ENCODE results near the gene COX8C.
A peak's percentile ranks its signal among the peaks of the same experiment; 100 is the strongest.
"Not testable (repeated sequence)": the region's sequence is repeated elsewhere in the genome, so short reads cannot be mapped to it uniquely, and the experiment has no call there.

COX8C gene

DNA sequence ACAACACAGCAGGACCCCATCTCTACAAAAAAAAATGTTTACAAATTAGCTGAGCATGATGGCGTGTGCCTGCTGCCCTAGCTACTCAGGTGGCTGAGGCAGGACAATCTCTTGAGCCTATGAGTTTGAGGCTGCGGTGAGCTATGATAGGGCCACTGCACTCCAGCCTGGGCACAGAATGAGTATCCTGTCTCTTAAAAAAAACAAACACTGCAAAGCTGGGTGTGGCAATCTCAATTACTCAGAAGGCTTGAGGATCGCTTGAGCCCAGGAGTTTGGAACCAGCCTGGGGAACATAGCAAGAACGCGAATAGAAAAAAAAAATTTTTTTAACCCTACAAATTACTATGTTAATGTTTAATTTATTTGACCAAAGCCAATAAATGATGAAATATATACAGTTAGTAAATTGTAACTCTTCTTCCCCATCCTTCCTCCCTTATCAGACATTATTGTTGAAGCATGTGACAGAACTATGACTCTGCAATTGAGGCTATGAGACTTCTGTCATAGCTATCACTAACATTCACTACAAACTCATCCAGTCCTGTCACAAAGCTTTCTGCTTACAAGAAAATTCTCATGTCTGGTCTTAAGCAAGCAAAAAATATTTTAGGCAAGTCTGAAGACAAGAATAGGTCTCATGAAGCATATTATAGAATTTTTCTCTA, 23.9 kb upstream of the COX8C start:
- DNase-seq: no peak

DNA sequence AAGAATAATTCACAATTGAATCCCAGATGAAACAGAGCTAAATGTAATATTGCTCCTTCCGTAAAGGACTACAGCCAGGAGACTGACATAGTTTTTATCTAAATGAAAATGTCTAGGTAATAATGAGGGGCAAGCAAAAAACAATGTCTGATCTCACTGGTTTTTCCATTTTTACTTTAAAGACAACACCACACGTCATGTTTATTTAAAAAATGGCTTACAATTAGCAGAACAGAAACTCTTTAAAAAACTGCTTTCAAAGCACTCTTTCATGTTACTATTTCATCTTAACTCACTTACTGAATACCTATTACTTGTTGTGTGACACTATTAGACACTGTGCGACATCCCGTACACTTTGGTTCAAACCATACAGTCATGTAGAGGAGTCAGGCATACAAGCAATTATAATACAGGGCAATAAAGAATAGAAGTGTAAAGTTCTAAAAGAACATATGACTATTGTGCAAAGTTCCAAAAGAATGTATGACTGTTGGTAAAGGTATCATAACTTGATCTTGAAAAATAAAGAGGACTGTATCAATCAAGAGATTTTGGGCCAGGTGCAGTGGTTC, 23.3 kb upstream of the COX8C start:
- no peak for DNase-seq

DNA sequence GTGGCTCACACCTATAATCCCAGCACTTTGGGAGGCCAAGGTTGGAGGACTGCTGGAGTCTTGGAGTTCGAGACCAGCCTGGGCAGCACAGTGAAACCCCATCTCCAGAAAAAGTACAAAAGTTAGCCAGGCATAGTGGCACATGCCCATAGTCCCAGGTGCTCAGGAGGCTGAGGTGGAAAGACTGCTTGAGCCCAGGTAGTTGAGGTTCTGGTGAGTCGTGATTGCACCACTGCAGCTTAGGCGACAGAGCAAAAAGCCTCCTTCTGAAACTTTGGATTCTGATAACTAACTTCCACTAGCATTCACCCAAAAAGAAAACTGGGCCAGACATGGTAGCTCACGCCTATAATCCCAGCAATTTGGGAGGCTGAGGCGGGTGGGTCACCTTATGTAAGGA, 20.8 kb upstream of the COX8C start:
- no peak for DNase-seq

DNA sequence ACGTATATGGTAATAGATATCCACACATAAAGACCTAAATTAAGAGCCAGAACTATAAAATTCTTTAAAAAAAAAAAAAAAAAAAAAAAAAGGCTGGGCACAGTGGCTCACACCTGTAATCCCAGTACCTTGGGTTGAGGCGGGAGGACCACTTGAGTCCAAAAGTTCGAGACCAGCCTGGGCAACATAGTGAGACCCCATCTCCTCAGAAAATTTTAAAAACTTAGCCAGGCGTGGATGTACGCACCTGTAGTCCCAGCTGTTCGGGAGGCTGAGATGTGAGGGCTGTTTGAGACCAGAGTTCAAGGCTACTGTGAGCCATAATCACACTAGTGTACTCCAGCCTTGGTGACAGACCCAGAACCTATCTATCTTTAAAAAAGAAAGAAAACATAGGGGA, 18.4 kb upstream of the COX8C start:
- DNase-seq: no peak

DNA sequence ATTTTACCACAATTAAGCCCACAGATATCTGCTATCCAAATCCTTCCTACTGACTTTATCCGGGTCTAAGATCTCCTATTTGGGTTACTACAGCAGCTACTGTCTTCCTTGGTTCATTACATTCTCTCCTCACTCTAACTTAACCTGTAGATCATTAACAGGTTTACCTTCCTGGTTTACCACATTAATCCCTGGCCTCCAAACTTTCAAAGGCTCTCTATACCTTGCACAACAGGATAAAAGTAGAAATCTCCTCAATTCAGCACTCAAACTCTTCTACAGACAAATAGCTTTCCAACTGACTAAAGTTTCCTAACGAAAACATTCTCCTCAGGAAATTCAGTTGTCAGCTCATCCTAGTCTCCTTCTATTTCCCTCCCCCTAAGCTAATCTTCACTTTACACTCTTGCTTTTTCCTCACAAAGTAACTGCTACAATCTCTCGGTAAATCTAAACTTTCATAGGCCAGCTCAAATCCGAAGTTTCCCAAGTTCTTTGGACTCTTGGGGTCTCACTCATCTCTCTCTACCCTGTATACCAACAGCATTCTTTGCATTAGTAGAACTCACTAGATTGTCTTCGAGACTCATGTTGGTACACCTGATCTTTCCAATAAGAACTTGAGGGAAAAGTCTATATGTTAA, 16.9 kb upstream of the COX8C start:
- no peak for DNase-seq

DNA sequence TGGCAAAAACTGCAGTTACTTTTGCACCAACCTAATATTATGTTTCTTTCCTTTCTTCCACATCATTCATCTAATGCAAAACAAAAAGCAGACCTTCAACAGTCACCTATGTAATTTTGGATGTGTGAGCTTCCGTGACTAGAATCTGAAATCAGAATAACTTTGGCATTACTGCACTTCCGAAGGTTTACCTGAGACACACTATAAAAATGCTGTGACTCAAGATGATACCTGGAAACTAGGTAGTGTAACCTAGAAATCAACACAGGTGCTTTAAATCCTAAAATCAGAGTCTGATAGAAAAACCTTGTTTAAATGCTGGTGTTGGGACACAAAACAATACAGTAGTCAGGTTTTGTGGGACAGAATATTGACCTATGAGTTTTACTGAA, 16.4 kb upstream of the COX8C start:
- DNase-seq: no peak

DNA sequence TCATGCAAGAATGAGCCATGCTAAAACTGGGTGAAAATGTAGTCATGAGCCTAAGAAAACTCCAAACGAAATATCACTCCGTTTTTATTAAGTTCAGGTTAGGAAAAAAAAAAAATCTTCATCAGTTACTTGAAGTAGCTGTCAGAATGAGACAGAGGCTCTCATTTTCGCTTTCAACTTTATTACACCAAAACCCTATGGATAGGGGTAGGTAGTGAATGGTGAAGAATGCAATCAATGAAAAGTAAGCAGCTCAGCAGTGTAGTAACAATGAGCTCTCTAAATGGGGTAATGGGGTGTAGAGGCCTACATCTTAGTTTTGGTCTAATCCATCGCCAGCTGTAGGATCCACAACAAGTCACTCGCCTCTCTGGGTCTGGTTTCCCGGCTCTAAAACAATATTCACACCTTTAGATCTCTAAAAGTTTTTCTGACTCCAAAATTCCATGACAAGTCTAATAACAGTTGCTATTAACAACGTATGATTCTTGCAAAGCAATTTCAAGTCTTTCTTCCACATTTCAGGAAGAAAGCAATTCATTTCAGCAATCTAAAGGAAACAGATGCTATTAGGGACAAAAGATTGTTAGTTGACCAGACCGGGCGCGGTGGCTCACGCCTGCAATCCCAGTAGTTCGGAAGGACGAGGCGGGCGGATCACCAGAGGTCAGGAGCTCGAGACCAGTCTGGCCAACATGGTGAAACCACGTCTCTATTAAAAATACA, 15.8 kb upstream of the COX8C start:
- no peak for DNase-seq

DNA sequence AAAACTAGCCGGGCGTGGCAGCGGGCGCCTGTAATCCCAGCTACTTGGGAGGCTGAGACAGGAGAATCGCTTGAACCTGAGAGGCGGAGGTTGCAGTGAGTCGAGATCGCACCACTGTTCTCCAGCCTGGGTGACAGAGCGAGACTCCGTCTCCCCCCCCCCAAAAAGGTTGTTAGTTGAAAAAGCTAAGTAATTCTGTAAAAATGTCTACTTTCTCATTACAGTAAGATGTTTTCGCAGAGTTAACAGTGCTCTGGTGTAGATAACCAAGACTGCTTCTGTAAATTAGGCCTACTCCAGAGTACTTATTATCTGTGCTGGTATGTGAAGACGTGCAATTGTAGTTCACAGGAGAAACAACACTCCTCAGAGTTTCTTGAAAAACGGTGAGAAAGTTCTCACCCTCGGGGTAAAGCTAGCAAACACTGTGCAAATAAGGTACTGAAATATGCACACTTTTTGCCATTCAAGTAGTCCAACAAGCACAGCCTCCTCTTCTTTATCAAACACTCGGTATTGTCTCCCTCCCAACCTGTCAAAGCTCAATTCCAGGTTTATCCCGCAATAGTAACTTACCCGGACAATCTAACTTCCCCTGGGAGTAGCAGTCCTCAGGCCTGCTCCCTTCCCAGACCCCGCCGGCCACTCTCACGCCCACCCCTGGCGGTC, 15.1 kb upstream of the COX8C start:
- DNase-seq: no peak

DNA sequence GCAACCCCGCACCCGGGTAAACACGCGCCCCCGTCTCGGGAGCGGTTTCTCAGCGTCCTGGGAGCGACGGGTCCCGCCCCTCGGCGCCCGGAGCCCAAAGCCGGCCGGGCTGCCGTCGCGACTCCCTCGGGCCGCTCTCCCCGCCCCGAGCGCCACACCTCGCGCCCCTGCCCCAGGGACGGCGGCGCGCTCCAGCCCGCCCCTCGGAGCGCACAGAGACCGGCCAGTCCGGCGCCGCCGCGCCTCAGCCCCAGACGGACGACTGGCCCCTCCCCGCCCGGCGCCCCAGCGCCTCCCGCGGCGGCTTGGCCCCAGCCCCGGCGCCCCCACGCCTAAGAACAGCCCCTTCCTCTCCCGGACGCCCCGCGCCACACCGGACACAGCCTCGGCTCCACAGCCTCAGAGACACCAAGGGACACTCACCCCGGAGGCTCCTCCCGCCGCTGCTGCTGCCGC, 14.6 kb upstream of the COX8C start:
- peak in 1 of 2 donors; percentile 83 for DNase-seq

DNA sequence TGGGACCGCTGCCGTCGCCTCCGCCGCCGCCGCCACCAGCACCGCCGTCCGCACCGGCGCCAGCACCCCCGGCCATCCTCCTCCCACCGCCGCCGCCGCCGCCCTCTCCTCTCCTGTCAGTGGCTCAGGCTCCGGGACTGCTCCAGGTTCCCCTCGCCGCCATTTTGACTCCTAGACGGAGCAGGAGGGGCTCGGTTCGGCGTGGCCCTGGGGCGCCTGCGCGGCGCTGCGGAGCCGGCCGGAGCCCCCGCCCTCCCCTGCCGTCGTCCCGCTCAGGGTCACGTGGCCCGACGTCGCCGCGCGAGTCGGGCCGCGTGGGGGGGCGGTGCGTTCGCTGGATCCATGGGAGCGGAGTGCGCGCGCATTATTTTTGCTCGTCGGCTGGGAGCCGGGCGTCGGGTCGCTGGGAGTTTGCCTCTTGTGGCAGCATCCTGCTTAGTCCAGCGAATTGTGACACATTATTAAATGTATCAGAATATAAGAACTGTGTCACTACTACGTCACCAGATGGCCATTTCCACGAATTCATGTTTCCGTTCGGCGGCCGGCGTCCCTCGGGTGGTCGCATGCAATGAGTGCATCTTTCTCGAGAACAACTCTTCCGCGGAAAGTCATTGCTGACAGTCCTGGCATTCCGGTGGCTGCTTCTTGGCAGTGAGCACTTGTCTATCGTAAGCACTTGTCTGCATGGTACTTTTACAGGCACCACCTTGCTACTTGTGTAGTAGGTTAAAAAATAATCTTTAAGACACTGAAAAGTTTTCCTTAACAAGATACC, 13.9 kb upstream of the COX8C start, which contains the start of gene BTBD7:
BTBD7 (minus strand) TSS at position 184 of the 778 bp plus-strand sequence. CDS start 36,985 bp downstream, outside the sequence.
- peak; percentile 88 to 89 for DNase-seq

DNA sequence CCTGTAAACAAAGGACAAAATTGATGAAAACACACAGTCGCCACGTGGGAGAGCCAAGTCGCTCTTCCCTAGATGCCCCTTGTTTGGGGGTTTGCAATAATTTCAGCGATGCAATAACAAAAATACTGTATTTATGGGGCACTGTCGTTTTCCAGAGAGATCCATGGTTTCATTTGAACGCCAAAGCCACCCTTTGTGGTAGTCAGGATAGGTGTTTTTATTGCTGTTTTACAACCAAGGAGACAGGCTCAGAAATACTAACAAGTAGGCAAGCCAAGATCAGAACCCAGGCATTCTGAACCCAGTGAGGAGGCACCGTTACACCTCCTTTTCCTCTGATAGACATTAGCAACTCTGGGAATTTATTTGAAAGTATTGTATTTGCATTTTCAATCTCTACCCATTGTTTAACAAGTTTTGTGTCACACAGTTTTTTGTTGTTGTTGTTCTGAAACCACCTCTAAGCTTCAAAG, 13.3 kb upstream of the COX8C start:
- no peak for DNase-seq

DNA sequence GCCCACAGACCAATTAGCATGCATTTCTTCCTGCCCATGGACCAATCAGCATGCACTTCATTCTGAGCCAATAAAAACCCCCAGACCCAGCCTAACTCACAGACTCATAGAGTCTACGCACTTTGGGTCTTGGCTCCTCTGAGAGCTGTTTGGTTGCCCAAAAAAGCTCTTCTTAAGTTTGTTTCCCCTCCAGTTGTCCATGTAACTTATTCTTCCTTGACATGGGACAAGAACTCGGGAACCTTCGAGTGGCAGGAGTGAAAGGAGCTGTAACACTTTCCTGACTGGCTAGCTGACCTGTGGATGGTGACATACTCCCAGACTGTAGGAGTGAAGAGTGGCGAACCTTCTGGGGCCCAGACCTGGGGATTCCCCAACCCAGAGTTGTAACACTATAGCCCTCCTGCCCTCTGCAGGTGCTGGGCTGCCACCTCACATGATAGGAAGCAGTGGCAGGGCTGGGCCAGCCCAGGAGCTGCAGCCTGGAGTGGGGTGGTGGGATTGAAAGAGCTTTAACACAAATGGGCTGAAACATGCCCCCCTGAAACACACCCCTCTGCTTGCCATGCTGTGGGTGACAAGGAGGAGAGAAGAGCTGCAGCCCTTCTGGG, 9.7 kb upstream of the COX8C start:
- no peak for DNase-seq

DNA sequence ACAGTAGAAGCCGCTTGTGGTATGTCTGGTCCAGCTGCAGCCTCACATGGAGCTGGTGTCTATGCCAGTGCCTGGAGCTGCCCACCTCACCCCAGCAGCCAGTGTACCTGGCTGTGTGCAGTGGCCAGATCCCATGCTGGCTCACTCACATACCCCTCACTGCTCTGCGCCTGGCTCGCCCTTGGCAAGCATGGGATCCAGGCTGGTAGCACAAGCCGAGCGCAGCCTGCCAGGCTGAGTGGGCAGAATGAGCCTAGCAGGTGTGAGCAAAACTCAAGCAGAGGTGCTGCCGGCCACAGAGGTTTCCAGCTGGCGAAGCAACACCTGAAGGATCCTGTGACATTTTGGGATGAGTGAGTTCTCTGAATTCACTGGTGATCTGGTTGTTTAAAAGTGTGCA, 9.1 kb upstream of the COX8C start:
- DNase-seq: no peak

DNA sequence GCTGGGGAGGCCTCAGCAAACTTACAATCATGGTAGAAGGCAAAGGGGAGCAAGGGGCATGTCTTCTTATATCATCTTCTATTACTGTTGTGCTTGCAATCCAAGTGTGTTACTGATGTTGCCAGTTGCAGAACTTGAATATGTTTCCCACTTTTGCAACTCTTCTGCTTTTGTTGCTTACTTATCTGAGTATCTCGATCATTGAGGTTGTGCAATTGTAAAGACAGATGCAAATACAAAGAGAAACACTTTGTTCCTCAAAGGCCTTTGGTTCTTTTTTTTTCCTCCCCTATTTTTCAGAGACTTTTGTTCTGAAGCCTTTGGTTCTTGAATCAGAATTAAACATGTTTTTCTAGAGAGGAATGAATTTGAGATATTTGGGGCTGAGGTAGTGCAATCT, 3.7 kb upstream of the COX8C start:
- DNase-seq: no peak

DNA sequence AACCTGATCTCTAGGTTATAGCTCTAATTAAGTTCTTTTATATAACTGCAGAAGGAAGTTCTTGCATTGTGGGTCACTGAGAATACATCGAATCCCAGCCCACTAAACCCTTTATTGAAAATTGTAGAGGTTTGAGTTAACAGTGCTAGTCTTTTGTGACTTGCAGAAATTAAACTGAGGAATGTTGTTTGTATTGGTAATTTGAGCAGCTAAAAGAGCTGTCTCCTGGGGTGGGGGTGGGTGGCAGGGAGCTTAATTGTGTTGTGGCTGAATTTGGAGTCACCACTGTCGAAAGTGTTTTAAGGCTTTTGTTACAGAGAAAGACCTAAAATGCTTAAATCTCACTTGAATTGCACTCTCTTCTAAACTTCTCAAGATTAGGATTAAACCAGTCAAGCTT, 3.2 kb upstream of the COX8C start:
- DNase-seq: no peak

DNA sequence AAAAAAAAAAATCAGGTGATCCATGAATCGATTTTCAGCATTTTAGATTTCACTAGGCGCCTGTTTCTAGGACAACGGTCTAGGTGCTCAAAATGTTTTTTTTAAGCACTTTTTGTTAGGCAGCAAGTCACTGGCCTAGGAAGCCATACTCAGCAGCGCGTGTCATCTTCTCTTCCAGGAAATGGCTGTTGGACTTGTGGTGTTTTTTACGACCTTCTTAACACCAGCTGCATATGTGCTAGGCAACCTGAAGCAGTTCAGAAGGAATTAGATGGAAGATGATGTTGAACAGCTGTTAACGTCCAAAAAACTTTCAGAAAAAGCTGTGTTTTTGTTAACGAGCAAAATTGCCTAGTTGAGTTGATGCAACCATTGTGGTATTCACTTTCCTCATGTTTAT, 868 bp downstream of the COX8C start:
- DNase-seq: no peak

DNA sequence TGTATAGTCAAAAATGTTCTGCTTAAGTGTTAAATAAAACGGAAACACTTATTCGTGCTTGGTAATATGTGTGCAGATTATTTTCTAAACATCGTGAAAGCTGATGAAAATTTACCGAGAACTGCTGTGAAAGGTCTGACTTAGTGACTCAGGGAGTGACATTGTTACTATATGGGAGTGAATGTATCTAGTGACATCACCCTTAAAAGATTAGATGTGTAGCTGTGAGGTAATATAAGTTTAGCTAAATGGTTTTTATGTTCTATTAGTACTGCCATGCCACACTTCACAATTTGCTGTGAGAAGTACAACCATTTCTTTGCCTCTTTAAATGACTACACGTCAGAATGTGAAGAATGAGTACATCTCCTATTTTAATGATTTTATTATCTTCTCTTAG, 1.3 kb downstream of the COX8C start:
- no peak for DNase-seq

DNA sequence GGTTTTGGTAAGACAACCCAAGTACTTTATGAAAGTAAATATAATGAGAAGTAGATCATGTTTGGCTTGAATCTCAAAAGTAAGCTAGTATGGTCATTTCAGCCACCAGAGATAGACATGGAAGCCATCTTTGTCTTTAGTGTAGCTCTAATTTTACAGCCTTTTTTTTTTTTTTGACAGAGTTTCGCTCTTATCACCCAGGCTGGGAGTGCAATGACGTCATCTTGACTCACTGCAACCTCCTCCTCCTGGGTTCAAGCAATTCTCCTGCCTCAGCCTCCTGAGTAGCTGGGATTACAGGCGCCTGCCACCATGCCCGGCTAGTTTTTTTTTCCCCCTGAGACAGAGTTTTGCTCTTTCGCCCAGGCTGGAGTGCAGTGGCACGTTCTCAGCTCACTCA, 7.9 kb downstream of the COX8C start:
- DNase-seq: not testable (repeated sequence)

DNA sequence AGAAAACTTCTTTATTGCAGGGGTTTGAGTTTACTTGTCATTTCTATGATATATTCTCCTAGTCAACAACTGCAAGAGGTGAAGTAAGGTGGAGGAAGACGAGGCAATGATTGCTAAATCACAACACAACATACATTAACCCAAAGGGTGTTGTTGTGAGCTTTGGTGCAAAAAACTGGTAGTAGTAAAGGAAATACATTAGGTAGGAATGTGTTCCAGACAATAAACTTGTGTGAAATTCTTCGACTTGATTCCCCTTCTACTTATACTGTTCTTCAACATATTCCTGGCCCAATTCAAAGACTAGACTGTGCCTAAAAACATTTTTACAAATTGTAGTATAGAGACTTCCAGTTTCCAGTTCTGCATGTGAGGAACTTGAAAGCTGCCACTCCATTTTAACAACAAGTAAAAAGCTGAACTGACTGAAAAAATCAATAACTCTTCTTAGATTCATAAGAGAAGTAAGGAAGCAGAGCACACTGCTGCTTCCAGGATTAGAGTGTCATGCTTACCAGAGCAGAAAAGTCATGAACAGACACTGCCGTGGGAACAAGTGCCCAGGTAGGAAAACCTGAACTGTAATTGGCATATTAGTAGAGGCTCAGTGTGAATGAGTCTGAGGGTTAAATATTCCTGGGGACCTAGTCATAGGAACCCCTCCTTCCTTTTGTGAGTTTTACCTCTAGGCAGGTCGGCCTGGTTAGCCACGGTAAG, 22.2 kb downstream of the COX8C start:
- no peak for DNase-seq

DNA sequence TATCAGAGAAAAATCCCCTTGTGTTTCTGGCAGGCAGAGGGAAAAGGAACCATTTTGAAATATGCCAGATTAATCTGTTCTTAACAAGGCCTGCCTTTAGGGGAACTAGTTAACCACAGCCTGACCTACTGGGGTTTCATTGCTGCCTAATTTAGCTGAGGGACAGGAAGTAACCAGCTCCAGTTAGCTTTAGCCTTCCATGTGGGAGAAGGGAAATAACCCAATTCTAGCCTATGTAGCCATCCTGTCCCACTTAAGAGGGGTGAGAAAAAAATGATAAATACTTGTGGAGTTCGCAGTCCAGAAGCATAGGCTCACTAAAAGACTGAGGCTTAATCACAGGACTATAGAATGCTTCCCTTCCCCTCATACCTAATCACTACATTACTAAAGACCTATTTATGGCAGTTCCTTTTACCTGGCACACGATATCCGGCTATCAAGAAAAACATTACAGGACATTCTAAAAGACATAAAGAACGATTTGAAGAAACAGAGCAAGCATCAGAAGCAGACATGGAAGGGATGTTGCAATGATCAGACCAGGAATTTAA, 22.8 kb downstream of the COX8C start:
- peak in 1 of 2 donors; percentile 19 for DNase-seq

DNA sequence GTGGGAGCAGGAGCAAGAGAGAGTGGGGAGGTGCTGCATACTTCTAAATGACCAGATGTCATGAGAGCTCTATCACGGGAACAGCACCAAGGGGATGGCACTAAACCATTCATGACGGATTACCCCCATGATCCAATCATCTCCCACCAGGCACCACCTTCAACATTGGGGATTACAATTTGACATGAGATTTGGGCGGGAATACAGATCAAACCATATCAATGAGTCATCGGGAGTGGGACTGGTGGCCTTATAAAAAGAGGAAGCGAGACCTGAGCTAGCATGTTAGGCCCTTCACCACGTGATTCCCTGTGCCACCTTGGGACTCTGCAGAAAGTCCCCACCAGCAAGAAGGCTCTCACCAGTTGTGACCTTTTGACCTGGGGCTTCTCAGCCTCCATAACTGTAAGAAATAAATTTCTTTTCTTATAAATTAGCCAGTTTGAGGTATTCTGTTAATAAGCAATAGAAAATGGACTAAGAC, 28.7 kb downstream of the COX8C start:
- DNase-seq: no peak

Data from bone marrow (tissue), 2 donors.